RWPE2 (cell line): Measurements from ENCODE around the gene GZMB.
A peak's percentile ranks its signal among the peaks of the same experiment; 100 is the strongest.

ENCODE experiments used
- ATAC-seq: fragments of 200-7000 bp; cut with Tn5 transposase; 3 replicates; pipeline ENCODE4 v1.9.1; 2021; ENCODE audit warnings: low read depth
- DNase-seq: peaks from one replicate; pipeline ENCODE4 v3.0.0-alpha.2; 2020; ENCODE audit warnings: low spot score
- H3K27ac ChIP-seq: fragments of 450-650 bp; 2 replicates; pipeline ENCODE4 v1.5.1; 2017; ENCODE audit warnings: mild to moderate bottlenecking; ENCODE audit not compliant: poor library complexity, severe bottlenecking
- H3K27me3 ChIP-seq: fragments of 250-450 bp; sonication (Bioruptor Pico); 2 replicates; pipeline ENCODE4 v1.5.1; 2021; ENCODE audit warnings: mild to moderate bottlenecking, moderate library complexity; ENCODE audit not compliant: insufficient read depth, poor library complexity, severe bottlenecking
- H3K36me3 ChIP-seq: fragments of 250-450 bp; sonication (Bioruptor Pico); 2 replicates; pipeline ENCODE4 v1.5.1; 2020; ENCODE audit warnings: low read depth, mild to moderate bottlenecking, moderate library complexity
- H3K4me1 ChIP-seq: fragments of 250-450 bp; sonication (Bioruptor Pico); 2 replicates; pipeline ENCODE4 v1.5.1; 2021; ENCODE audit warnings: mild to moderate bottlenecking, moderate library complexity; ENCODE audit not compliant: insufficient read depth, poor library complexity, severe bottlenecking
- H3K4me3 ChIP-seq: fragments of 250-450 bp; sonication (Bioruptor Pico); 2 replicates; pipeline ENCODE4 v1.5.1; 2021; ENCODE audit warnings: mild to moderate bottlenecking, moderate library complexity; ENCODE audit not compliant: severe bottlenecking
- H3K9me3 ChIP-seq: fragments of 250-450 bp; sonication (Bioruptor Pico); 2 replicates; pipeline ENCODE4 v1.5.1; 2021; ENCODE audit warnings: mild to moderate bottlenecking, moderate library complexity; ENCODE audit not compliant: severe bottlenecking
- TF ChIP-seq, protein P1 (sequence below): fragments of 450-650 bp; IDR thresholded peaks from one replicate; pipeline ENCODE4 v1.5.1; 2017; ENCODE audit warnings: mild to moderate bottlenecking, moderate library complexity; ENCODE audit not compliant: poor library complexity, severe bottlenecking

GZMB gene

GRCh38 chr14:24677956-24678355, 44.0 kb upstream of the GZMB start:
- Histone ChIP-seq H3K27ac (peak overlapping the region; percentile 22), H3K27me3 (no peaks in the 10 kb centered on the region), H3K36me3 (no peaks in the 10 kb centered on the region), H3K4me3 (no peak overlapping the region), H3K9me3 (no peaks in the 10 kb centered on the region), H3K4me1 (peaks cover 27% of the 10 kb centered on the region)
- ATAC-seq (peak; percentile 22), DNase-seq (no peak)
- TF ChIP-seq, protein P1, sequence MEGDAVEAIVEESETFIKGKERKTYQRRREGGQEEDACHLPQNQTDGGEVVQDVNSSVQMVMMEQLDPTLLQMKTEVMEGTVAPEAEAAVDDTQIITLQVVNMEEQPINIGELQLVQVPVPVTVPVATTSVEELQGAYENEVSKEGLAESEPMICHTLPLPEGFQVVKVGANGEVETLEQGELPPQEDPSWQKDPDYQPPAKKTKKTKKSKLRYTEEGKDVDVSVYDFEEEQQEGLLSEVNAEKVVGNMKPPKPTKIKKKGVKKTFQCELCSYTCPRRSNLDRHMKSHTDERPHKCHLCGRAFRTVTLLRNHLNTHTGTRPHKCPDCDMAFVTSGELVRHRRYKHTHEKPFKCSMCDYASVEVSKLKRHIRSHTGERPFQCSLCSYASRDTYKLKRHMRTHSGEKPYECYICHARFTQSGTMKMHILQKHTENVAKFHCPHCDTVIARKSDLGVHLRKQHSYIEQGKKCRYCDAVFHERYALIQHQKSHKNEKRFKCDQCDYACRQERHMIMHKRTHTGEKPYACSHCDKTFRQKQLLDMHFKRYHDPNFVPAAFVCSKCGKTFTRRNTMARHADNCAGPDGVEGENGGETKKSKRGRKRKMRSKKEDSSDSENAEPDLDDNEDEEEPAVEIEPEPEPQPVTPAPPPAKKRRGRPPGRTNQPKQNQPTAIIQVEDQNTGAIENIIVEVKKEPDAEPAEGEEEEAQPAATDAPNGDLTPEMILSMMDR = no peak

DNA sequence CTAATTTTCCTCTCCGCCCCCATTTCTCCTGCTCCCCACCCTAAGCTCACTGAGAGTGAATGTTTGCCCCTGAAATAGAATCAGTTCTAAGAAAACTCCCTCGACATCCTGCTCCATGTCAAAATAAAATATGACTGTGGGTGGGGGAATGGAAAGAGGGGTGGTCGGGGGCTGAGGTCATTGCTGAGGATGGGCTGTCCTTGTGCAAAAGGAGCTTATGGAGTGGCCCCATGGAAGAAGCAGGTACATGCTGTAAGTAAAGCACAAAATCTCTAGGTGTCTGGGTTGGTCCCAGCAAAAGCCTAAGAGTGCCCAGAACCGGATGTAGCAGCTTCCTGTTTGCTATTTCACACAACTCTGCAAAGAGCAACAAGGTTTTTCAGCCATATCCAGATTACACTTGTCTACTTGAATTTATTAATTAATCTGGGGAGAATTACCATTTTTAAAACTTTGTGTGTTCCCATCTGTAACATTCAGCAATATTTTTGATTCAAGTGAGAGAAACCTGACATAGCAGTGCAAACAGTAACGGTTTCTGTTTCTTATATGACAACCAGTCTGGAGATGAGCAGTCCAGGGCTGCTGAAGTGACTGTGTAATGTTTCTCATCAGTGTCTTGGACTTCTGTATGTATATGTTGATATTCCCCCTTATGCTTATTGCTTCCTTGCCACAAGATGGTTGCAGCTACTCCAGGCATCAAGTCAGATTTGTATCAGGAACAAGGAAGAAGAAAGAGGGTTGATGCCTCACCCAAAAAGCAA, 40.4 kb upstream of the GZMB start:
- Histone ChIP-seq H3K36me3 (no peaks in the 10 kb centered on the region), H3K4me3 (no peak overlapping the region), H3K4me1 (peaks cover 27% of the 10 kb centered on the region), H3K9me3 (no peaks in the 10 kb centered on the region), H3K27me3 (no peaks in the 10 kb centered on the region), H3K27ac (peak overlapping the region; percentile 82)
- ATAC-seq (no peak), DNase-seq (no peak)
- TF ChIP-seq, protein P1 = no peak

- H3K4me3 ChIP-seq = no peak overlapping the region
- ATAC-seq (peak; percentile 91), DNase-seq (no peak)
- H3K9me3 ChIP-seq = no peaks in the 10 kb centered on the region
- no peaks in the 10 kb centered on the region for H3K36me3 ChIP-seq
- peaks cover 27% of the 10 kb centered on the region for H3K4me1 ChIP-seq
- no peaks in the 10 kb centered on the region for H3K27me3 ChIP-seq
- H3K27ac ChIP-seq = peak overlapping the region; percentile 82
- TF ChIP-seq, protein P1 = no peak
Measured at GRCh38 chr14:24673534-24674203, 39.7 kb upstream of the GZMB start.

DNA sequence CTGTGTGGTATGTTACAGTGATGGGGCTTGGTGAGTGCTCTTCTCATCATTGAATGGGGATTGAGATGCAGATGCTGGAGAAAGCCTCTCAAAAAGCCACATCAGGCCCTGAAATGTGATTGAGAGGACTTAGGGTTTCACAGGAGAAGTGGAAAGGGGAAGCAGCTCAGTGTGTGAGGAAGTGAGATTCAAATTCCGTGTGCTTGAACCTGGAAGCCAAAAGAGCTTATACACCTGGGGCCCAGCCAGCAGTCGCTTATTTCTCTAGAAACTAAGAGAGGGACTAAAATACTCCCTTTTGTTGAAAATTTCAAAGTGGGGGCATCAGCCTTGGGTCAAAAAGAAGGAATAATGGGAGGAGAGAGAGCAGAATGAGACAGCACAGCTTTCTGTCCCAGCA, 39.1 kb upstream of the GZMB start:
- Histone ChIP-seq H3K4me1 (peaks cover 22% of the 10 kb centered on the region), H3K27ac (peak overlapping the region; percentile 82), H3K27me3 (no peaks in the 10 kb centered on the region), H3K36me3 (no peaks in the 10 kb centered on the region), H3K4me3 (no peak overlapping the region), H3K9me3 (no peaks in the 10 kb centered on the region)
- no peak for ATAC-seq
- no peak for DNase-seq
- TF ChIP-seq, protein P1 = no peak

- no peak for ATAC-seq
- H3K27ac ChIP-seq = no peak overlapping the region
- no peaks in the 10 kb centered on the region for H3K36me3 ChIP-seq
- no peak overlapping the region for H3K4me3 ChIP-seq
- no peak for DNase-seq
- H3K9me3 ChIP-seq = no peaks in the 10 kb centered on the region
- TF ChIP-seq, protein P1 = no peak
- H3K4me1 ChIP-seq = peaks cover 17% of the 10 kb centered on the region
- no peaks in the 10 kb centered on the region for H3K27me3 ChIP-seq
Measured at GRCh38 chr14:24670594-24670993, 36.6 kb upstream of the GZMB start.
